Mucosa of stomach (tissue), 1 donor: Measurements from ENCODE around the gene CHRNA4.

ENCODE experiments used
- H3K27me3 ChIP-seq: one replicate; pipeline ENCODE4 v1.7.0; 2013; ENCODE audit warnings: mild to moderate bottlenecking, low read length; ENCODE audit not compliant: control insufficient read depth, insufficient read depth
- H3K36me3 ChIP-seq: one replicate; pipeline ENCODE4 v1.7.0; 2013; ENCODE audit warnings: low read length; ENCODE audit not compliant: control insufficient read depth, insufficient read depth
- H3K4me1 ChIP-seq: one replicate; pipeline ENCODE4 v1.7.0; 2013; ENCODE audit warnings: mild to moderate bottlenecking, low read length; ENCODE audit not compliant: control insufficient read depth, insufficient read depth
- H3K4me3 ChIP-seq: one replicate; pipeline ENCODE4 v1.7.0; 2013; ENCODE audit warnings: low read length
- H3K9ac ChIP-seq: one replicate; pipeline ENCODE4 v1.7.0; 2013; ENCODE audit warnings: mild to moderate bottlenecking, low read length, moderate library complexity
- H3K9me3 ChIP-seq: one replicate; pipeline ENCODE4 v1.7.0; 2013; ENCODE audit warnings: mild to moderate bottlenecking, low read length, moderate library complexity; ENCODE audit not compliant: control insufficient read depth
- donor health status: Pancreatic carcinoma.

Gene CHRNA4

GRCh38 chr20:63372971-63373885 lies 12.1 kb upstream of the CHRNA4 start:
- Histone ChIP-seq H3K36me3 (no peaks in the 10 kb centered on the region), H3K27me3 (peaks cover 28% of the 10 kb centered on the region), H3K9ac (no peak overlapping the region), H3K4me1 (no peaks in the 10 kb centered on the region), H3K4me3 (no peak overlapping the region), H3K9me3 (no peaks in the 10 kb centered on the region)

GRCh38 chr20:63371291-63371865 lies 10.2 kb upstream of the CHRNA4 start:
- H3K9me3 ChIP-seq: no peaks in the 10 kb centered on the region
- no peak overlapping the region for H3K4me3 ChIP-seq
- no peaks in the 10 kb centered on the region for H3K36me3 ChIP-seq
- no peaks in the 10 kb centered on the region for H3K4me1 ChIP-seq
- H3K27me3 ChIP-seq: peaks cover 12% of the 10 kb centered on the region
- no peak overlapping the region for H3K9ac ChIP-seq

- Histone ChIP-seq H3K4me3 (no peak overlapping the region), H3K9me3 (no peaks in the 10 kb centered on the region), H3K4me1 (no peaks in the 10 kb centered on the region), H3K27me3 (peaks cover 13% of the 10 kb centered on the region), H3K36me3 (no peaks in the 10 kb centered on the region), H3K9ac (no peak overlapping the region)
Observed at GRCh38 chr20:63370618-63371187, 9.6 kb upstream of the CHRNA4 start.

GRCh38 chr20:63369724-63370617 lies 8.8 kb upstream of the CHRNA4 start:
- Histone ChIP-seq H3K4me1 (no peaks in the 10 kb centered on the region), H3K9me3 (no peaks in the 10 kb centered on the region), H3K36me3 (no peaks in the 10 kb centered on the region), H3K9ac (no peak overlapping the region), H3K4me3 (no peak overlapping the region), H3K27me3 (peaks cover 17% of the 10 kb centered on the region)

- H3K9ac ChIP-seq: no peak overlapping the region
- no peaks in the 10 kb centered on the region for H3K36me3 ChIP-seq
- no peak overlapping the region for H3K4me3 ChIP-seq
- no peaks in the 10 kb centered on the region for H3K4me1 ChIP-seq
- H3K9me3 ChIP-seq: no peaks in the 10 kb centered on the region
- peaks cover 10% of the 10 kb centered on the region for H3K27me3 ChIP-seq
Observed at GRCh38 chr20:63369024-63369530, 7.9 kb upstream of the CHRNA4 start.

GRCh38 chr20:63368151-63368550 lies 7.0 kb upstream of the CHRNA4 start:
- Histone ChIP-seq H3K9ac (no peak overlapping the region), H3K27me3 (peaks cover 13% of the 10 kb centered on the region)

GRCh38 chr20:63367446-63368055 lies 6.4 kb upstream of the CHRNA4 start:
- Histone ChIP-seq H3K9me3 (no peaks in the 10 kb centered on the region), H3K9ac (no peak overlapping the region), H3K4me1 (no peaks in the 10 kb centered on the region), H3K27me3 (peaks cover 19% of the 10 kb centered on the region), H3K4me3 (no peak overlapping the region), H3K36me3 (no peaks in the 10 kb centered on the region)

More at GRCh38 chr20:63368151-63368550, 7.0 kb upstream of the CHRNA4 start:
- H3K4me3 ChIP-seq: no peak overlapping the region
- no peaks in the 10 kb centered on the region for H3K9me3 ChIP-seq
- H3K36me3 ChIP-seq: no peaks in the 10 kb centered on the region
- no peaks in the 10 kb centered on the region for H3K4me1 ChIP-seq

- no peak overlapping the region for H3K4me3 ChIP-seq
- H3K27me3 ChIP-seq: peaks cover 28% of the 10 kb centered on the region
- no peak overlapping the region for H3K9ac ChIP-seq
- H3K9me3 ChIP-seq: no peaks in the 10 kb centered on the region
- no peaks in the 10 kb centered on the region for H3K36me3 ChIP-seq
- no peaks in the 10 kb centered on the region for H3K4me1 ChIP-seq
Observed at GRCh38 chr20:63366390-63367365, 5.5 kb upstream of the CHRNA4 start.

- no peaks in the 10 kb centered on the region for H3K4me1 ChIP-seq
- no peaks in the 10 kb centered on the region for H3K36me3 ChIP-seq
- no peak overlapping the region for H3K4me3 ChIP-seq
- no peaks in the 10 kb centered on the region for H3K9me3 ChIP-seq
- no peak overlapping the region for H3K9ac ChIP-seq
- peaks cover 33% of the 10 kb centered on the region for H3K27me3 ChIP-seq
Observed at GRCh38 chr20:63365601-63366389, 4.6 kb upstream of the CHRNA4 start.
